GM13977 (cell line): ENCODE results near the gene NPC1L1.

ENCODE experiments used
- DNase-seq: peaks from one replicate; pipeline ENCODE4 v3.0.0; 2012; ENCODE audit warnings: low spot score
- in situ Hi-C: fragments of 300-500 bp; cut with MboI; formaldehyde crosslinking; loops from one replicate; pipeline ENCODE4 v1.12.0; 2022; ENCODE audit warnings: low sequenced_read_pairs, low pct_unique_long_range_greater_than_20kb, mixed read lengths, inconsistent platforms; ENCODE audit not compliant: unreplicated experiment
- TF ChIP-seq, protein P1 (sequence below): IDR thresholded peaks from 2 replicates; pipeline ENCODE4 v1.5.1; 2012; ENCODE audit warnings: mild to moderate bottlenecking, control low read depth; ENCODE audit not compliant: insufficient read depth; ENCODE audit errors: extremely low read depth, missing control alignments

Gene NPC1L1

DNA sequence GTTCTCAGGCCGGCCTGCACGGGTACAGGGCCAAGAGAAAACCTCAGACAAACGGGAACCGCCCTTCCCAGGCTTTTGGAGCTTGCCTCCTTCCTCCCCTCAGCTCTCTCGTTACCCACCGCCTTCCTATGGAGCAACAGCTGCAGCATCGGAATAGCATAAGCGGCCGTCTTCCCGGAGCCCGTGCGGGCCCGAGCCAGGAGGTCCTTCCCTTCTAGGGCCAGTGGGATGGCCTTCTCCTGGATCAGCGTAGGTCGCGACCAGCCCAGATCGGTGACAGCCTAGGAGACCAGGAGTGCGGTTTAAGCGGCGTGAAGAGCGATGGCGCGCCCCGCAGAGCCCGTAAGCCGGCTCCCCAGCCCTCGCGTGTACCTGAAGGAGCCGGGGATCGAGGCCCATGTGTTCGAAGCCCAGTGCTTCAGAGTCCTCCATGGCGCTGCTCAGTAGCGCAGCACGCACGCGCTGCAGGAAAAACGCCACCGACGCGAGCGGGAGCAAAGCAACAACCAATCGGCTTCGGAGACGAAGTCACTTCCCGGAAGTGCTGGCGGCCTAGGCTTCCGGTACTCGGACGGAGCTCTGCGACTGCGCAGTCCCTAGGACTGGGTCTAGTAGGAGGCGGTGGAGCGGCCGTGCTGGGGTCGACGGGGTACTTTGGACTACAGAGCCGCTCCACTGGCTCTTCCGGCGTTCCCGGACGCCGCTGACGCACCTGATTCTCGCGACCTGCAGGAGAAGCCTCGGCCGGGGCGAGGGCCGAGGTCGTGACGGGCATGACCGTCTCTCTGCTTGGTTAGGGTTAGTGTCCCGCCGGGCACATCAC is 32.5 kb upstream of the NPC1L1 start, which contains the start of gene DDX56:
Gene DDX56, minus strand, starts transcription at position 445 of the 823 bp plus-strand sequence. Its CDS starts 13 bp downstream, at position 432.
- peak; percentile 92 for DNase-seq
- in situ Hi-C loops, result no loop called here
- TF ChIP-seq, protein P1, sequence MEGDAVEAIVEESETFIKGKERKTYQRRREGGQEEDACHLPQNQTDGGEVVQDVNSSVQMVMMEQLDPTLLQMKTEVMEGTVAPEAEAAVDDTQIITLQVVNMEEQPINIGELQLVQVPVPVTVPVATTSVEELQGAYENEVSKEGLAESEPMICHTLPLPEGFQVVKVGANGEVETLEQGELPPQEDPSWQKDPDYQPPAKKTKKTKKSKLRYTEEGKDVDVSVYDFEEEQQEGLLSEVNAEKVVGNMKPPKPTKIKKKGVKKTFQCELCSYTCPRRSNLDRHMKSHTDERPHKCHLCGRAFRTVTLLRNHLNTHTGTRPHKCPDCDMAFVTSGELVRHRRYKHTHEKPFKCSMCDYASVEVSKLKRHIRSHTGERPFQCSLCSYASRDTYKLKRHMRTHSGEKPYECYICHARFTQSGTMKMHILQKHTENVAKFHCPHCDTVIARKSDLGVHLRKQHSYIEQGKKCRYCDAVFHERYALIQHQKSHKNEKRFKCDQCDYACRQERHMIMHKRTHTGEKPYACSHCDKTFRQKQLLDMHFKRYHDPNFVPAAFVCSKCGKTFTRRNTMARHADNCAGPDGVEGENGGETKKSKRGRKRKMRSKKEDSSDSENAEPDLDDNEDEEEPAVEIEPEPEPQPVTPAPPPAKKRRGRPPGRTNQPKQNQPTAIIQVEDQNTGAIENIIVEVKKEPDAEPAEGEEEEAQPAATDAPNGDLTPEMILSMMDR, result no peak

DNA sequence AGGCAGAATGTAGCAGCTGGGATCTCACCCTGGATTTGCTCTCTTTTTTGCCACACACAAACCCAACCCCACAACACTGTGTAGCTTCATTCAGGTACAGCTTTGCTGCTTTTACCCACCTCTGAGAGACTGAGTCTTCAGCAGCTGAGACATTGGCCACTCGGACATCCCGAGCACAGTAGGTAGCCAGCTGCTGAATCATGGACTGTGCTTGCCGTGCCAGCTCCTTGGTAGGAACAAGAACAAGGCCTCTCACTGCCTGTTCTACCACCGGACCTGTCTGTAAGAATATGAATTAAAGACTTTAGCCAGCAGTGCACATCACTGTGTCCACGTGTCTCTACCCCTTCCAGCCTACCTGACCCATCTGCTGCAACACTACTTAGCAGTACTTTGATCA is 31.6 kb upstream of the NPC1L1 start:
- in situ Hi-C loops, result no loop called here

DNA sequence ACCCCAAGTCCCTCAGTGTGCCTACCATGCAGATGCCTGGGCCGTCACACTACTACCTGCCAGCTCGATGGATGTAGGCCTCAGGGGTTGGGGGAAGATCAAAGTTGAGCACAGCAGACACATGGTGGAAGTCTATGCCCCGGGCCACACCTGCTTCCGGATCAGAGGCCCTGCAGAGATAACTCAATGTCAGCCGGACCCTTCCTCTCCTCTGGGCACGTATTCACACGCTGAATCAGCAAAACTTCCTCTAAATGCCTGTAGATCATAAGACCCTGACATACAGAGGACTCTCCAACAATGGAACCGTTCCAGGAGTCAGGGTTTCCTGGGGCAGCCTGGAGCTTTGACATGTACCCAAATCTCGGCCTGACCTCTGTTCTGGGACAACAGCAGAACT is 28.8 kb upstream of the NPC1L1 start:
- in situ Hi-C loops, result no loop called here
- TF ChIP-seq, protein P1, result no peak
- no peak for DNase-seq

More for the DNA sequence above, 31.6 kb upstream of the NPC1L1 start:
- TF ChIP-seq, protein P1, result no peak
- no peak for DNase-seq

DNA sequence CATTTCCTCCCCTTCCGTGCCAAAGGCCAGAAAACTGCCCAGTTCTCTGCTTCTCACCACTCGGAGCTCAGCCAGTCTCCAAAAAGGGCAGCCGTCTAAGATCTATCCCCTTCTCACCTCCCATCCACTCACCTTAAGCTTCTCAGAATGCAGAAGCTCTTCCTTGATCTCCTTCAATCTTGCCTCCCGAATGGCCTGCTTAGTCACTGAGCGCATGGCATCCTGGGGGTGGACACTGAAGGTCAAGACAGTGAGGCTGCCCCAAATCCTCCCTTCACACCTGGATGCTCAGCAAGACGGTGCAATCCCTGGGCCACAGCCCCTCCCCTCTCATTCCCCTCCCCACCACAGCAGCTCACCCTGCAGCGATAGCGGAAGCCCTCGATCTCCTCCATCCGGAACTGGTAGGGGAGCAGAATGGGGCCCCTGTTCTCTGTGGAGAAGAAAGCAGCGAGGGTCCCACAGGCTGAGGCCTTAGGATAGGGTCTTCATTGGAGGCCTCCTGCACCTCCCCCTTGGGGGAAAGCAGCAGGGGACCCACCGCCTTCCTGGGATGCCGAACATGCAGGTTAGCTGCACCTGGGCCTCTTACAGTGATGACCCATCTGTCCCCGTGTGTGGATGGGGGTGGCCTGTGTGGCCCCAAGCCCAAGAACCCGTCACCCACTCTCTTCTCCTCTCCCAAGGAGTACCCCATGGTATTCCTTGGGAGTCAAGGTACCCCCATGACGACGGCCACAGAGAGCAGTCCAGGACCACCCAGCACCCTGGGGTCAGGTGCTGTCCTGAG is 27.8 kb upstream of the NPC1L1 start:
- TF ChIP-seq, protein P1, result no peak
- in situ Hi-C loops, result no loop called here
- no peak for DNase-seq

DNA sequence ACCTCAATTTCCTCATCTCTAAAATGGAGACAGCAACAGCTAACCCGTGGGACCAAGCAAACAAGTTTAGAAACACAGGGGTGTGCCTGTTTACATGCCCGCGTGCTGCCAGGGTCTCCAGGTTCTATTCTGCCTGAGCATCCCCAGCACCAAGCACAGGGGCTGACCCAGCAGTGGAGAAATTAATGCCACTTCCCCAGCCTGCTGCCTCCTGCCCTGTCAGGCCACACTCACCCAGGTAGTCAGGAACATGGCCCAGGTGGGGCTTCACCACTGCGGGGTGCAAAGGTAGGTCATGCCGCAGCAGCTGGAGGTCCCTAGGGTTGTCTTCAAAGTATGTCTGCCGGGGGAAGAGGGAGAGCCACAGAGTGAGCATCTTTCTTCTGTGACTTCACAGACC is 26.8 kb upstream of the NPC1L1 start:
- in situ Hi-C loops, result no loop called here
- TF ChIP-seq, protein P1, result no peak
- DNase-seq, result no peak

DNA sequence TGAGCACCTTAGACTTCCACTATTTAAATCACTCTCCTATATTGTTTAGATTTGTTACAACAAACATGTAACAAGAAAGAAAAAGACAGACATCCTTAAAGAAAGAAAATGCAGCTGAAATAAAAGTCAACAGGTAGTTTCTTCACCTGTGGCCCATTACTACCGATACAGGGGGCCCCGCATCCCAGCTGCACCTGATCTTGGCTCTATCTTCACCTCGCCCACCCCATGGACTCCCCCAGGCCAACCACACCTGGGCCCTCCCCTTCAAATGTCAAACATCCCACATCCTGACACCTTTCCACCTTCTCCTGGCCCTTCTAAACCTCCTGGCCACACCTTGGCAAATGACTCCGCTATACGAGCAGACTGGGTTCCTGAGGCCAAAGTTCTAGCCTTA is 25.6 kb upstream of the NPC1L1 start:
- no peak for DNase-seq
- TF ChIP-seq, protein P1, result no peak
- in situ Hi-C loops, result no loop called here
